Measurements from ENCODE around the gene LTBP4.

GRCh38 chr19:40585241-40585981, 15.8 kb upstream of the LTBP4 start:
- TF ChIP-seq CTCF (IDR thresholded peaks at IDR 0.05) = no peak
- TF ChIP-seq POLR2A (IDR thresholded peaks at IDR 0.05) = no peak
- no peak for TF ChIP-seq EP300 (IDR thresholded peaks at IDR 0.05)

All from tibial nerve (tissue), 4 donors.